ENCODE measurements around the gene WDR44. TPM values are rescaled to one million over a fixed set of nuclear protein-coding genes. Genes with fewer than 3 reads are reported as not detected.
A peak's percentile ranks its signal among the peaks of the same experiment; 100 is the strongest.

The WDR44 gene
- total and polyA plus RNA-seq, 12 donors, result 3.8 to 15.7 (median 13.8) TPM

- 91 to 92% methylated on average over 3 of the region's 3 CpGs for WGBS, 2 donors
- peaks cover 0 to 20% (median 0%) of the 10 kb centered on the region in 7 donors for H3K27me3 ChIP-seq
- DNase-seq (no peak), ATAC-seq (no peak)
- H3K4me3 ChIP-seq, result no peak overlapping the region
- no peaks in the 10 kb centered on the region for H3K36me3 ChIP-seq
- TF ChIP-seq CTCF (IDR thresholded peaks at IDR 0.05), result no peak
- intact Hi-C loops (cut with DNase I), result loop anchor here in 1 of 10 donors (10.0 kb wide), 1 partner anchor 112 kb away; no protein-coding TSS in a partner anchor
- H3K9me3 ChIP-seq, result no peaks in the 10 kb centered on the region
- H3K4me1 ChIP-seq, result peaks cover 0 to 4% (median 0%) of the 10 kb centered on the region in 9 donors
- H3K27ac ChIP-seq, result no peak overlapping the region
Measured at GRCh38 chrX:118493016-118493415, 147.1 kb downstream of the WDR44 start.

- intact Hi-C loops (cut with DNase I), result loop anchor here in 1 of 10 donors (10.0 kb wide), 1 partner anchor 111 kb away; no protein-coding TSS in a partner anchor
- Histone ChIP-seq H3K27me3 (peaks cover 0 to 27% (median 0%) of the 10 kb centered on the region in 7 donors), H3K9me3 (no peaks in the 10 kb centered on the region), H3K27ac (no peak overlapping the region), H3K36me3 (no peaks in the 10 kb centered on the region), H3K4me3 (no peak overlapping the region), H3K4me1 (peaks cover 0 to 10% (median 0%) of the 10 kb centered on the region in 9 donors)
- TF ChIP-seq CTCF (IDR thresholded peaks at IDR 0.05), result no peak
- no peak for DNase-seq
- WGBS, 2 donors, result 94 to 95% methylated on average over 3 of the region's 3 CpGs
- no peak for ATAC-seq
Measured at GRCh38 chrX:118493653-118494297, 147.9 kb downstream of the WDR44 start.

GRCh38 chrX:118495061-118495921 is 149.4 kb downstream of the WDR44 start, which contains the start of gene DOCK11:
Gene DOCK11, plus strand, starts transcription at chrX:118495815. Its CDS starts 157 bp downstream, at chrX:118495972.
- Histone ChIP-seq H3K36me3 (no peaks in the 10 kb centered on the region), H3K4me3 (peak within 1 kb of the TSS; percentile 38 to 72 (median 62)), H3K27ac (peak within 1 kb of the TSS in 9 of 10 donors; percentile 58 to 92 (median 71)), H3K9me3 (no peaks in the 10 kb centered on the region), H3K4me1 (peaks cover 0 to 17% (median 0%) of the 10 kb centered on the region in 9 donors), H3K27me3 (peaks cover 0 to 38% (median 0%) of the 10 kb centered on the region in 7 donors)
- no peak for TF ChIP-seq CTCF (IDR thresholded peaks at IDR 0.05)
- 6 to 9% methylated on average over 27 to 59 of the region's 64 CpGs for WGBS, 2 donors
- intact Hi-C loops (cut with DNase I), result loop anchor here in 1 of 10 donors (10.0 kb wide), 1 partner anchor 110 kb away; no protein-coding TSS in a partner anchor
- peak; percentile 73 to 77 for DNase-seq
- peak; percentile 89 to 93 (median 91) for ATAC-seq

Measured in heart right ventricle (tissue), 16 donors.